Lung (tissue), 12 donors: Measurements from ENCODE around the gene TNF. TPM values are rescaled to one million over a fixed set of nuclear protein-coding genes. Genes with fewer than 3 reads are reported as not detected.

Experiments used
- ATAC-seq: fragments of 200-7000 bp; cut with Tn5 transposase; one replicate; pipeline ENCODE4 v1.9.1; 2020; ENCODE audit warnings: moderate number of reproducible peaks; ENCODE audit not compliant: insufficient read depth, low FRiP score
- DNase-seq, 3 donors: peaks; one replicate each; pipeline ENCODE4 v3.0.0-alpha.2; 2013 to 2017
- H3K27ac ChIP-seq, 2 donors: one replicate each; pipeline ENCODE4 v1.5.1; 2013; ENCODE audit warnings: mild to moderate bottlenecking in 2 of 2, moderate library complexity in 2 of 2, control low read depth in 1 of 2, inconsistent platforms in 1 of 2, low read depth in 1 of 2, low read length in 1 of 2
- H3K27me3 ChIP-seq, 3 donors: one replicate each; pipeline ENCODE4 v1.5.1; 2013; ENCODE audit warnings: low read length in 2 of 3; ENCODE audit not compliant: control insufficient read depth in 3 of 3, insufficient read depth in 3 of 3
- H3K36me3 ChIP-seq, 4 donors: one replicate each; pipeline ENCODE4 v1.5.1; 2013; ENCODE audit warnings: low read length in 4 of 4, mild to moderate bottlenecking in 1 of 4, moderate library complexity in 1 of 4; ENCODE audit not compliant: control insufficient read depth in 4 of 4, insufficient read depth in 4 of 4
- H3K4me1 ChIP-seq, 5 donors: one replicate each; pipeline ENCODE4 v1.5.1; 2013; ENCODE audit warnings: low read length in 5 of 5, mild to moderate bottlenecking in 2 of 5, moderate library complexity in 1 of 5; ENCODE audit not compliant: control insufficient read depth in 5 of 5, insufficient read depth in 5 of 5
- H3K4me3 ChIP-seq: one replicate; pipeline ENCODE4 v1.5.1; 2013; ENCODE audit warnings: mild to moderate bottlenecking, control low read depth, moderate library complexity
- H3K9ac ChIP-seq, 2 donors: one replicate each; pipeline ENCODE4 v1.5.1; 2013; ENCODE audit warnings: low read length in 2 of 2, control low read depth in 1 of 2; ENCODE audit not compliant: insufficient read depth in 1 of 2
- H3K9me3 ChIP-seq, 4 donors: one replicate each; pipeline ENCODE4 v1.5.1; 2013; ENCODE audit warnings: low read length in 3 of 4, mild to moderate bottlenecking in 1 of 4, moderate library complexity in 1 of 4; ENCODE audit not compliant: control insufficient read depth in 4 of 4, insufficient read depth in 3 of 4
- CTCF ChIP-seq: IDR thresholded peaks from 2 replicates; pipeline ENCODE4 v1.5.1; 2012; ENCODE audit warnings: mild to moderate bottlenecking; ENCODE audit errors: control extremely low read depth, extremely low read depth
- WGBS, 2 donors: extraction: QIAGEN DNeasy Blood & Tissue Kit; methylation state at CpG; one replicate each; pipeline ENCODE4 v1.1.7; 2013; 5-methylcytosine and 5-hydroxymethylcytosine counted together
- polyA plus RNA-seq, 2 donors: library from polyadenylated mRNA; stranded (reverse); fragments of 200-250 nt; gene quantifications; one replicate each; pipeline ENCODE4 v1.2.1, GENCODE V29; 2013
- total RNA-seq, 2 donors: library from RNA; depleted of rRNA in 1 of 2; stranded (reverse); fragments of >200 nt in 1 of 2; gene quantifications; one replicate each; pipeline ENCODE4 v1.2.1, GENCODE V29; 2014 to 2021
- donor health status: control.
- donor health status: control.
- donor health status: Bipolar disorder and iron deficiency.
- donor health status: healthy.
- donor health status: DM: yes; HTN: yes; CAD: no.

TNF gene
- total and polyA plus RNA-seq, 4 donors, result 0.23 to 15.7 (median 4.1) TPM

- Histone ChIP-seq H3K27ac (no peak overlapping the region), H3K36me3 (no peaks in the 10 kb centered on the region), H3K9ac (no peak overlapping the region), H3K4me3 (no peak overlapping the region), H3K9me3 (no peaks in the 10 kb centered on the region), H3K4me1 (no peaks in the 10 kb centered on the region), H3K27me3 (peaks cover 0 to 9% (median 0%) of the 10 kb centered on the region in 3 donors)
- DNase-seq (no peak), ATAC-seq (peak; percentile 66)
- no peak for TF ChIP-seq CTCF
- WGBS, 2 donors, result 7 to 53% methylated on average over 3 of the region's 3 CpGs
Measured at GRCh38 chr6:31568537-31568961, 6.8 kb upstream of the TNF start.

GRCh38 chr6:31569861-31570536, 5.4 kb upstream of the TNF start:
- Histone ChIP-seq H3K4me1 (no peaks in the 10 kb centered on the region), H3K27me3 (peaks cover 0 to 9% (median 0%) of the 10 kb centered on the region in 3 donors), H3K9me3 (no peaks in the 10 kb centered on the region), H3K4me3 (no peak overlapping the region), H3K9ac (no peak overlapping the region), H3K36me3 (no peaks in the 10 kb centered on the region), H3K27ac (no peak overlapping the region)
- 79 to 82% methylated on average over 1 of the region's 1 CpG for WGBS, 2 donors
- TF ChIP-seq CTCF, result no peak
- no peak for DNase-seq
- ATAC-seq, result no peak

- H3K4me3 ChIP-seq, result no peak within 1 kb of the TSS
Measured at GRCh38 chr6:31572041-31572911, 3.1 kb upstream of the TNF start, which contains the start of gene LTA. LTA (plus strand) TSS chr6:31572289; CDS start chr6:31572743, 454 bp downstream.

More at GRCh38 chr6:31572041-31572911, 3.1 kb upstream of the TNF start, which contains the start of gene LTA:
- peak within 1 kb of the TSS in 1 of 2 donors; percentile 32 for H3K27ac ChIP-seq
- H3K9me3 ChIP-seq, result no peaks in the 10 kb centered on the region
- H3K4me1 ChIP-seq, result no peaks in the 10 kb centered on the region
- DNase-seq (no peak), ATAC-seq (no peak)
- H3K27me3 ChIP-seq, result peaks cover 0 to 12% (median 0%) of the 10 kb centered on the region in 3 donors
- WGBS, 2 donors, result 80 to 89% methylated on average over 27 of the region's 27 CpGs
- H3K9ac ChIP-seq, result no peak within 1 kb of the TSS
- no peak for TF ChIP-seq CTCF
- no peaks in the 10 kb centered on the region for H3K36me3 ChIP-seq
